Psoas muscle (tissue), 8 donors: ENCODE results near the gene OR1N2. TPM values are rescaled to one million over a fixed set of nuclear protein-coding genes. Genes with fewer than 3 reads are reported as not detected.
"Not testable (repeated sequence)": the region's sequence is repeated elsewhere in the genome, so short reads cannot be mapped to it uniquely, and the experiment has no call there.

Experiments used
- ATAC-seq, 4 donors: fragments of 200-7000 bp; cut with Tn5 transposase; one replicate each; pipeline ENCODE4 v1.9.1; 2020; ENCODE audit warnings: moderate library complexity in 3 of 4, mild to moderate bottlenecking in 2 of 4
- DNase-seq, 2 donors: peaks; one replicate each; pipeline ENCODE4 v3.0.0-alpha.2; 2020
- H3K27ac ChIP-seq: fragments of 200-600 bp; one replicate; pipeline ENCODE4 v1.8.0; 2022
- H3K27me3 ChIP-seq, 3 donors: fragments of 200-600 bp in 1 of 3; one replicate each; pipeline versions ENCODE4 v1.6.1 to v1.8.0; 2013 to 2022; ENCODE audit warnings: low read length in 2 of 3, mild to moderate bottlenecking in 2 of 3, moderate library complexity in 1 of 3; ENCODE audit not compliant: insufficient read depth in 3 of 3
- H3K36me3 ChIP-seq, 2 donors: fragments of 200-600 bp in 1 of 2; one replicate each; pipeline versions ENCODE4 v1.6.1 to v1.8.0; 2013 to 2022; ENCODE audit warnings: low read depth in 1 of 2, mild to moderate bottlenecking in 1 of 2, moderate library complexity in 1 of 2; ENCODE audit not compliant: insufficient read depth in 1 of 2
- H3K4me1 ChIP-seq: fragments of 200-600 bp; one replicate; pipeline ENCODE4 v1.8.0; 2022
- H3K4me3 ChIP-seq: fragments of 200-600 bp; one replicate; pipeline ENCODE4 v1.8.0; 2022; ENCODE audit warnings: mild to moderate bottlenecking
- H3K9me3 ChIP-seq: fragments of 200-600 bp; one replicate; pipeline ENCODE4 v1.8.0; 2022
- CTCF ChIP-seq: fragments of 200-600 bp; IDR thresholded peaks from one replicate; pipeline ENCODE4 v1.8.0; 2022; ENCODE audit warnings: antibody characterized with exemption
- whole genome bisulfite sequencing, 3 donors: extraction: QIAGEN DNeasy Blood & Tissue Kit; methylation state at CpG; one replicate each; pipeline versions ENCODE4 v1.1.6 to v1.1.7; 2013; 5-methylcytosine and 5-hydroxymethylcytosine counted together
- intact Hi-C, 2 donors: fragments of 100-400 bp; cut with DNase I; formaldehyde crosslinking; loops; one replicate each; pipeline versions ENCODE4 v1.11.0 to v1.14.2; 2022
- polyA plus RNA-seq, 3 donors: library from polyadenylated mRNA; stranded (reverse); fragments of 200-250 nt; gene quantifications; one replicate each; pipeline ENCODE4 v1.2.3, GENCODE V29; 2013
- total RNA-seq, 4 donors: library from RNA; stranded (reverse); fragmentation: NEBNext Ultra II Directional in 2 of 4; extraction: Animal tissue kit (Norgen Biotek cat#: 25700) in 2 of 4; gene quantifications; one replicate each; pipeline versions ENCODE4 v1.2.1 to v1.2.4, GENCODE V29; 2021 to 2023
- donor health status: healthy with polysubstance abuse.
- donor health status: DM: no; HTN: no; CAD: no; lungs with moderate emphysema.
- donor health status: Bipolar disorder and iron deficiency.
- donor health status: healthy.
- donor health status: DM: yes; HTN: yes; CAD: no.
- donor health status: DM: no; HTN: no; CAD: no.
- donor health status: DM: no; HTN: no; CAD: no.
- donor health status: DM: yes; HTN: yes; CAD: no.

Gene OR1N2
- total and polyA plus RNA-seq, 7 donors: not detected

GRCh38 chr9:122518841-122519240, 34.1 kb upstream of the OR1N2 start, which contains the start of gene OR1J4:
Gene OR1J4 (plus strand): TSS chr9:122519141. CDS start chr9:122519141, 0 bp downstream.
- H3K36me3 ChIP-seq: no peaks in the 10 kb centered on the region
- no peak within 1 kb of the TSS for H3K4me3 ChIP-seq
- H3K27me3 ChIP-seq: peaks cover 2 to 27% (median 2%) of the 10 kb centered on the region in 3 donors
- no peaks in the 10 kb centered on the region for H3K9me3 ChIP-seq
- no peak within 1 kb of the TSS for H3K27ac ChIP-seq
- no peak for DNase-seq
- H3K4me1 ChIP-seq: no peaks in the 10 kb centered on the region
- intact Hi-C loops: no loop called here
- WGBS, 3 donors: 69 to 78% (median 73%) methylated on average over 4 of the region's 4 CpGs
- ATAC-seq: no peak
- no peak for TF ChIP-seq CTCF

GRCh38 chr9:122519376-122519775, 33.5 kb upstream of the OR1N2 start:
- H3K36me3 ChIP-seq: no peaks in the 10 kb centered on the region
- H3K4me3 ChIP-seq: no peak overlapping the region
- no peaks in the 10 kb centered on the region for H3K9me3 ChIP-seq
- no peaks in the 10 kb centered on the region for H3K4me1 ChIP-seq
- intact Hi-C loops: no loop called here
- no peak overlapping the region for H3K27ac ChIP-seq
- ATAC-seq (no peak), DNase-seq (no peak)
- peaks cover 2 to 27% (median 2%) of the 10 kb centered on the region in 3 donors for H3K27me3 ChIP-seq
- WGBS, 3 donors: 84 to 92% (median 85%) methylated on average over 3 of the region's 3 CpGs
- no peak for TF ChIP-seq CTCF

GRCh38 chr9:122526602-122527001, 26.3 kb upstream of the OR1N2 start:
- intact Hi-C loops: no loop called here
- no peaks in the 10 kb centered on the region for H3K4me1 ChIP-seq
- DNase-seq (no peak), ATAC-seq (no peak)
- peaks cover 0 to 5% (median 4%) of the 10 kb centered on the region in 3 donors for H3K27me3 ChIP-seq
- H3K27ac ChIP-seq: no peak overlapping the region
- WGBS, 3 donors: 79 to 83% (median 83%) methylated on average over 10 of the region's 10 CpGs
- H3K4me3 ChIP-seq: no peak overlapping the region
- H3K9me3 ChIP-seq: no peaks in the 10 kb centered on the region
- no peaks in the 10 kb centered on the region for H3K36me3 ChIP-seq
- no peak for TF ChIP-seq CTCF

GRCh38 chr9:122527193-122527592, 25.7 kb upstream of the OR1N2 start, which contains the start of gene OR1N1:
Gene OR1N1 (minus strand): TSS chr9:122527293. CDS start chr9:122527293, 0 bp downstream.
- ATAC-seq (no peak), DNase-seq (no peak)
- Histone ChIP-seq H3K27me3 (peaks cover 0 to 5% (median 4%) of the 10 kb centered on the region in 3 donors), H3K4me1 (no peaks in the 10 kb centered on the region), H3K9me3 (no peaks in the 10 kb centered on the region), H3K36me3 (no peaks in the 10 kb centered on the region), H3K4me3 (no peak within 1 kb of the TSS), H3K27ac (no peak within 1 kb of the TSS)
- 88 to 92% (median 91%) methylated on average over 3 of the region's 3 CpGs for WGBS, 3 donors
- intact Hi-C loops: no loop called here
- TF ChIP-seq CTCF: no peak

- DNase-seq, H3K9me3 ChIP-seq, H3K36me3 ChIP-seq, H3K4me1 ChIP-seq, H3K27me3 ChIP-seq, H3K4me3 ChIP-seq, intact Hi-C loops, H3K27ac ChIP-seq, ATAC-seq: not testable (repeated sequence)
- WGBS, 3 donors: 64 to 69% (median 67%) methylated on average over 4 of the region's 4 CpGs
Measured at GRCh38 chr9:122531157-122531556, 21.8 kb upstream of the OR1N2 start.
